Activated CD8-positive, alpha-beta memory T cell treated with anti-CD3 and anti-CD28 coated beads for 1 hour (primary cell): Measurements from ENCODE around the gene PIK3R5.

ENCODE experiments used
- DNase-seq, 2 donors: peaks; one replicate each; pipeline ENCODE4 v3.0.0-alpha.2; 2020; ENCODE audit warnings: low read depth in 1 of 2; ENCODE audit errors: extremely low read depth in 1 of 2

PIK3R5 gene

DNA sequence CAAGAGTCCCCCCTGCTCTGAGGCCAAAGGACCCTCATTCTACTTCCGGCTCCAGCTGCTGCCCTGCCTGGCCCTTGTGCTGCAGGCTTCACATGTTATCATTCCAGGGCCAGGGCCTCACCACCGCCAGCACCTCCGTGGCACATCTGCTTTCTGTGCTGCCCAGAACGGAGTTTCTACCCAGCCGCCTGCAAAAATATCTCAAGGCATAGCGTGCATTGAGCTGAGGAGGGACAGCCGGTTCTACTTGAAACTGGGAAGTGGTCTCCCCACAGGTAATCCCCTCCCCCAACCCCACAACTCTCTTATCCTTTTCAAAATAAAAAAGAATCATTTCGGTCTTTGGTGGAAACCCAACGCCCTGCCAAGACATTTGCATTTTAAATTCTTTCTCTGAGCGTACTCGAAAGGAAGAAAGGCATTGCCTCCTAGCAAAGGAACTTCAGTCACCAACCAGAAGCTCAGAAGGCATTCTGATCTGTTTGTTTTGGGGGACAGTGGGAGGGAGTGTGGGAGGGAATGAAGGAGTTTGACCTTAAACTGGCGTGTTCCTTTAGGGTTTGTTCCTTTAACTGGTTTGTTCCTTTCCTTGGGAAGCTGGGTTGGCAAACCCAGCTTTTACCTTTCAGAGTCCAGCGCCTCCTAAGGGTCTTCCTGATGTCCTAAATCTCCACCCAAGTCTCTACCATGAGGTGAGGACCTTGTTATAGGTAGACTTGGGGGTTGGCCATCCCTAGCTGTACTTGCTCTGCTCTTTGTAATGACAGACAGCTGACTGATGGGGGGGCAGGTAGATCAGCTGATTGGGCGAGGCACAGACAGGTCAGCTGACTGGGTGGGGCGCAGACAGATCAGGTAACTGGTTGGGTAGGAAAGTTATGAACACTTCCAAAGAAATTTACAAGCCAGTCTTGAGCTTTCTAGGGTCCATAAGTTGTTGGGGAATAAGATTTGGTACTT, 64.6 kb downstream of the PIK3R5 start:
- no peak for DNase-seq

DNA sequence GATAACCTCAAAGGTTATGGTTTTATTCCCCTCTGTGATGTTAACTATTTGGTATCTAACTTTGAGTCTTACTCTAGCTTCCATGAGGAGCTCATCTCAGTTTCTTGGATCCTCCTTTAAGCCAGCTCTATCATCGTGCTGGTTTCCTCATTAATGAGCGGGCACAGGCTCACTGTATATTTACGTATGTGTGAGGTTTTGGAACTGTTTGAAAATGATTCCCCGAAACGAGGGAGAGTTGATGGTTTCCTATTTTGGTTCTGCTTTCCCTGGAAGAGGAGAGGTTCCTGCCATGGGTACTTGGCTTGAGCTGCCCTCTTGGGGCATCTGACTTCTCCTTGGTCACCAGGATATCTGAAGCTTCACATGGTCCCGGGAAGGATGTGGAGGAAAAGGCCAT, 65.3 kb downstream of the PIK3R5 start:
- no peak for DNase-seq

DNA sequence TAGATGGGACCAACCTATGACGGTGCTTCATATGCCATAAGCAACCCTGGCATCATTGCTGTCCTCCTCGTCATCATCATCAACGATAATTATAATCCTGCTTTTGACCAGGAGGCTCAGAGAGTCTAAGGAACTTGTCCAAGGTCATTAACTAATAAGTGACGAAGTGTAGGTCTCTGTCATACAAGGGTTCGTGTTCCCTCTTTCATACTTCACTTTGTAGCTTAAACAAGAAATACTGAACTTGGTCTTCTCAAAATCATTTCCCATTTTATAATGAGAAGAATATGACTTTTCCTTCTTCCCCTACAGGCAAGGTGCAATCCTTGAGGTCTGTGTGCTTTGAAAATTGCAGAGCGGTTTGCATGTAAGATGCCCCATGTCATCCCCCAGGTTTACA, 66.9 kb downstream of the PIK3R5 start:
- no peak for DNase-seq

DNA sequence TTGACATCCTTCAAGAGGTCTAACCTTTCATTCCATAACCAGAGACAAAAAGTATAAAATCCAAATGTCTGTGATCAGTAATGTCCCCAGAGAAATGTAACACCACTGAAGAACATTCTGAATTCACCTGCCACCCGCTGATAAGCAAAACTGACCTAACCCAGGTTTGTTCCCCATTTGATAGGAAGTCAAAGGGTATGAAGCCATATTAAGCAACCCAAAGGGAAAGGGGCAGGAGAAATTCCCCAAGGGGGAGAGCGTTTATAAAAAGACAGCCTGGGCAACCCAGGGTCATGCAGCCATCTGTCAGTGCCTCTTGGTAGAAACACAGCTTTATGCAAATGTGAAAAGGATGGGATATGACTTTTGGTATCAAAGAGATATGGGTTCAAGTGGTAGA, 67.4 kb downstream of the PIK3R5 start:
- no peak for DNase-seq

DNA sequence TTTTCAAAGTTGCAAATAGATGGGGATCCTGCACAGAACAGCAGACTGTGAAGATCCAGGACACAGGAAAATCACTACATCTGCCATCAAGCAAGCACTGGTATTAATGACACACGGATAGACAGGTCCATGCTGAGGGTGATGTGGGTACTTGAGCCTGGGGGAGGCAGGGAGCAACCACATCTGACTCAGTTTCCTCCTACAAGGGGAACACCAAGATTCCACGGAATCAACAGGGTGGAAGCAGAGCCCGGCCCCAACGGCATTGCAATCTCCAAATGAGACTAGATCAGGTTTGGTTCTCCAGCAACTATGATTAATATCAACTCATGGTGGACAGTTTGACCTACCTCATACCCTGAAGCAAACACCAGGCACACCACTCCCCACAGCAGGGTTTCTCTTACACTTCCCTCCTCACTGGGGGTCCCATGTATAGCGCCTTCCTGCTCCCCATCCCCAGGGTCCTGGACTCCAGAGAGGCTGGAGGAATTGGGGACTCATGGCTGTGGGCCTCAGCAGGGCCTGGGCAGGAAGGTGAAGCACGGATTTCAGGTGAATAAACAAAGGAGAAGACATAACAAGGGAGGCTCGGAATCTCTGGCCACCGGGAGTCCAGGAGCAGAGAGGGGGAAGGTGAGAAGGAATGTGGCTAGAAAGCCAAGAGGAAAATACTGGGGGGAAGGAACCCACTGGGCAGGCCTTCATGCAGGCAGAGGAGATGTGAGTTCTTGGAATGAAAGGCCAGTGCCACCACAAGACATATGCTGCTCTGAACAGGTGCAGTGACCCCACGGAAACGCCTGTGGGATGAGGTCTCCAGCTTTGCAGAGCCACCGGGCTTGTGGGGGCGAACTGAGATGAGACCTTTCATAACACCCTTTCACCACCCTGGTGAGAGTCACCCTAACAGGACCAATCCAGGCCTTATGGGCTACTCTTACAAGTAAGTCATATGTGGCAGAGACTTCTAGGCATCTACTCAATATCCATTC, 68.6 kb downstream of the PIK3R5 start:
- DNase-seq, result no peak

DNA sequence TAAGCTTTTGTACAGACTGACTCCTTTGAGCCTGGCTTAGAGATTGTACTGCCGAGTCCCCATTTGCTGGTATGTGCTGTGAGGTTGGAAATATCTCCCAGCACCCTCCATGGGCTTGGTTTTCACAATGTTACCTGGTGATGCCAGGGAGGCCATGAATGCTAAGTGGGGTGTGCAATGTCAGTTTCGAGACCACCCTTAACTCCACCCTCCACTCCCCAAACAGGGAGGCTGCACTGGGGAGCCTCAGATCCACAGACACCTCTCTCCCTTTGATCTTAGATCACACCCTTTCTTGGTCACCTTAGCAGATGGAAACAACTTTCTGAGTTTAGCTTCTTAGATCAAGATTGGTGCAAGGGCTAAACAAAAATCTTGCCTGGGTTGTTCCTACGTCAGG, 69.4 kb downstream of the PIK3R5 start:
- DNase-seq, result no peak

DNA sequence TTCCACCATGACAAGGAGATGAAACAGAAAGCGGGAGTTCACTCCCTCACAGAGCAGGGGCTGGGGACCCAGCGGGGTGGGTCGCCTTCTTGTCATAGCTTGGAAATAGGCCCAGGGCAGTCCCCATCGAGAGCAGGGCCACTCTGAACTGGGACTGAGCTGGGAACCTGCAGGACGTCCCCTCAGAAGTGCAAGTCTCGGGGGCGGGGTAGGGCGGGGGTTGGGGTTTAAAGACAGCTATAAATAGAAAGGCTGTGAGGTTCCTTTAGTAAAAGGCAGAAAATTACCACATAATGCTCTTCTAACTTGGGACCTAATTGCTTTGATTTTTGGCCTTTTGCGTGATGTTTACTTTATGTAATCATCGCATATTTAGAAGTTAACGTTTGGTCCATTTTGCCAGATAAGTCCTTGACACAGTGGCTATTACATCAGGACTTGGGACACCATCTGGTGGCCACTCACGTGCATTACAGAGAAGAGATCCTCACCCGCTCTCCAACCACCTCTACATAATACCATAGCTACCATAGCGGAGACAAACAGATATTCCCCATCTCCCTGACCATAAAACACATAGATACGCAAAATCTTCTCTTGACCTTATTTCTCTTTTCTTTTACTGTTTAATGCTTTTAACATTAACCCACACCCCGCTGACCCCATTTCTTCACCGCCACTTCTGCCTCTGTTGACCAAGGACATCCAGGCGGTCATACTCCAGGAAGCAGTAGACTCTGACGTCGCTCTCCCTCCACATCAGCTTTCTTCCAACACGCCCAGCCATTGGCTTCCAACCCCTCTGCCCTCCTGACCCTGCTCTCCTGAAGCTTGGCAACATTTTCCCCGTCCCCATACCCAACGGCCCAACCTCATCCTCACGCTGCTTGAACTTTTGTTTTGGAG, 70.6 kb downstream of the PIK3R5 start:
- no peak for DNase-seq

DNA sequence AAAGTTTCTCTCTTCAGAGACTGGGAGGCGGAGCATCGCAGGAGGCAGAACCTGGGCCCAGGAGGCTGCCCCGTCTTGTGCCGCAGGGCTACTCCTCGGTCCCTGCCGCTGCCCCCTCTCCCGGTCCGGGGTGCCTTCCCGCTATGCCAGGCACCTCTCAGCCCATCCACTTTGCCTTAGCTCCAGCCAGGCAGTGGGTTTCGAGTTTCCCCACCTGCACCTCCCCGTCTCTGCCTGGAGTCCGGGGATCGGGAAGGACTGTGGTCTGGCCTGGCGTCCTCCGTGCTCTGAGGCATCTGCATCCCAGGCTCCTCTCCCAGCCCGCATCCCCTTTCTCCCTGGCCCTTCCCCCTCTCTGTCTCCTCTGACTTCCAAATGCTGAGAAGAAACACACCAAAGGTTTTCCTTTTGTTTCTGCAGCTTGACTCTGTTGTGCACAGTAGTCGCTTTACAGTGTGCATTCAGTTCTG, 71.3 kb downstream of the PIK3R5 start:
- no peak for DNase-seq

DNA sequence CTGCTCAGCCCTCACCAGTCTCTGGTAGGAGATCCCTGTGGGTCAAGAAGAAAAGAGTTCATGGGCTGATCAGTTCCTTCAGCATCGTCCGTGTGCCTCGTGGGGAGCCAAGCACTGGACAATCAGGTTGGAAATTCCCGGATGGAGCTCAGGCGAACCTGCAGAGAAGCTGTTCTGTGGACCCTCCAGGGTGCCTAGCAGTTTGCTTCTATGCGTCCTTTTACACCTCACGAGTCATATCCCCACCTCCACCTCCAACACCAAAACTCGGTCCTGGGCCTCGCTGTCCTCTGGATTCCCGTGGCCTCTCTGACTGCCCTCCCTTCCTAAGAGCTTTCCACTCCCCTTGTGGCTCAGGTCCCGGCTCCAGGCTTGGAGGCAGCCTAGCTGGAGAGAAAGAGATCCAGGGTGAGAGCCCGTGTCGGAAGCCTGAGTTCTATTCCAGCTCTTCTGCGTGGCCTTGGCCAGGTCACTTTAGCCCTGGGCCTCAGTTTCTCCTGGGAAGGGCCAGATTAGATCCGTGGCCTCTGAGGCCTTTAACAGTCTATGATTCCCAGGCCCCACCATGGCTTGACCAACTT, 71.8 kb downstream of the PIK3R5 start:
- no peak for DNase-seq

DNA sequence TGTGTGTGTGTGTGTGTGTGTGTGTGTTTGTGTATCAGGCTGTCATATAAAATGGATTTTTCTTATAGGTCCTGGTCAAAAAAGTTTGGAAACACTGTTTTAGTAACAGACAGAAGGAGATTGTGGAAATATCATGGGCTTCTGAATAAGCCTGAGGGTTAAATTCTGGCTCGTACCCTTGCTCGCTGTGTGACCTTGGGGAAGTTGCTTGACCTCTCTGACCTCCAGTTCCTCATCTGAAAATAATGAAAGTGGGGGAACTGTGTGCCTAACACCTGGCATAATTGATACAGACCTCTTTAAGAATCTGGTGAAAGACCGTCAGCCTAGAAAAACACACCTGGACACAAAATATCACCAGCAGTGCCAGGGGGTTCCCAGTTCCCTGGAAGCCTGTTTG, 72.4 kb downstream of the PIK3R5 start:
- no peak for DNase-seq

DNA sequence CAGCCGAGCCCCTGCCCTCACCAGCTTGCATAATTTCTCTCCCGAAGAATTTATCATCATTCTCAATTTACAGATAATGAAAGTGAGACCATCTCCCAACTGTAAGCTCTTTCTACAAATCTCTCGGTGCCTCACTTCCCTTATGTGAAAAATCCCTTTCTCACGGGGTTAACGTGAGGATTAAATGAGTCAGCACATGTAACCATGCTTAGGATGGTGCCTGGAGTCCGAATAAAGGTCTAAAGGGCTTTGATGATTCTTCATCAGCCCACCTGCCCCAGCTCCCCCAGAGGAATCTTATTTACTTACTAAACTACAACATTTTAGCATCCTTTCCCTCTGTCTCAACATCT, 73.2 kb downstream of the PIK3R5 start:
- DNase-seq, result no peak

DNA sequence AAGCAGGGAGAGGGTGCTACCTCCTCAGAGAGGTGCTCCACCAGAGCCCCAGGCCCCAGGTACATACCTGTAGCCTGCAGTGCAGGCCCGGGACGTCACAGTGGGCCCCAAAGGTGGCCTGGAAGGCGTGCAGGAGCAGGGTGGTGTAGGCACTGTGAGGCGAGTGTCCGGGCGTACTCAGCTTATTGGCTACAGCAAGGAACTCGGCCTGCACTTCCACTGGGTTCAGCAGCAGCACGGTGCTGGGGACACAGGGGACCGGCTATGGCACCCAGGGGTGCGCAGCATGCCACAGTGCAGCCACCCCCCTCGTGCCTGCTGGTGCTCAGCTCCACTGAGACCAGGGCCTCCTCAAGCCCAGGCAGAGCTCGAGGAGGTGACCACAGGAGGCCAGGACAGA, 74.8 kb downstream of the PIK3R5 start:
- no peak for DNase-seq

DNA sequence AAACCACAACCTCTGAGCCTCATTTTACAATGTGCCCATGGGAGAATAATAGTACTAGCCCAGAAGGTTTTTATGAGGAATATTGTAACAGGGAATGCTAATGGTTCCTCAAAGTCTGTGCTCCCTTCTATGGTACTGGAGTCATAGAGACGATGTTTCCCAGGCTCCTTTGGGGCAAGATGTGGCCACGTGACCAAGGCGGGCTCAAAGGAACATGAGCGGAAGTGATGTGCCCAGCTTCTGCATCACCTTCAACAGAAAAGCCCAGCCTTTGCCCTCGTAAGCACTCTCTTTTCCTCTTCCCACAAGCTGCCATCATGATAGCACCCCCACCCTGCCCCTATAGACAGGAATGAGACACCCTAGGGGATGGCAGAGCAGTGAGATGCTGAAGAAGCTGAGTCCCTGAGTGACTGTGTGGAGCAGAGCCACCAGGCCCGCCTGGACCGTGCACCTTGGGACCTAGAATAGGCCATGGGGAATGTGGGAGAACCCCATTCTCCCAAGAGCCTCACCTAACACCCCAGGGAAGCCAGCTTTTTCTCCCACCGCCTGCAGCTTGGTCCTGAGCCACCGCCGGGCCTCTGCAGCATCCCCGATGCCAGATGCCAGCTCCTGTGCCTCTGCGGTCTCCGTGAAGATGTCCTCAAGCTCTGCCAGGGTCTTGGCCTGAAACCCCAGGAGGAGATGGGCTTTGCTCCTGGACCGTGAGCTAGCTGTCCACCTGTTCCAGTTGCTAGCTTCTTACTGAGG, 75.9 kb downstream of the PIK3R5 start:
- DNase-seq, result no peak

DNA sequence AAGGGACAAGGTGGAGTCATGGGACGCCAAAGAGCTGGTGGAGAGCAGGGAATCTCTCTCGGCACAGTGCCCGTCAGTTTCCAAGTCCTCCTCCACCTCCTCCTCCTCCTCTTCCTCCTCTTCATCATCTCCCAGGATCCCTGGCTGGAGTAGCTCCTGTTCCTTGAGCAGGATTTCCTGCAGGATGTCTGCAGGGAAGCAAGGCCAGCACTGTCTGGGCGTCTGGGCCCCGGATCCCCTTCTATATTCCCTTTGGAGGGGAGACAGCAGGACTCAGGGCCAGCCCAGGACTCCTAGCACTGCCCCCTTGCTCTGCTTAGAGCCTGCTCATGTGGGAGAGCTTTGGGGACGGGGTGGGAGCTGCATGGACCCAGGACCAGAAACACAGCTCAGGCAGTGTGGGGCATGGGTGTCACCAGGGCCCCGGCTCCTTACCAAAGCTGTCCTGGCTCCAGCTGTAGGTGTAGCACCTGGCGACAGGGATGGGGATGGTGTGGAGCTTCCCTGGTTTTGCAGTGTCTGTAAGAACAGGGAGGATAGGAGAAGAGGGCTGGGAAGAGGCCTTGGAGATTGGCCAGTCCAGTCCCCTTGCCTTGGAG, 76.7 kb downstream of the PIK3R5 start:
- no peak for DNase-seq

DNA sequence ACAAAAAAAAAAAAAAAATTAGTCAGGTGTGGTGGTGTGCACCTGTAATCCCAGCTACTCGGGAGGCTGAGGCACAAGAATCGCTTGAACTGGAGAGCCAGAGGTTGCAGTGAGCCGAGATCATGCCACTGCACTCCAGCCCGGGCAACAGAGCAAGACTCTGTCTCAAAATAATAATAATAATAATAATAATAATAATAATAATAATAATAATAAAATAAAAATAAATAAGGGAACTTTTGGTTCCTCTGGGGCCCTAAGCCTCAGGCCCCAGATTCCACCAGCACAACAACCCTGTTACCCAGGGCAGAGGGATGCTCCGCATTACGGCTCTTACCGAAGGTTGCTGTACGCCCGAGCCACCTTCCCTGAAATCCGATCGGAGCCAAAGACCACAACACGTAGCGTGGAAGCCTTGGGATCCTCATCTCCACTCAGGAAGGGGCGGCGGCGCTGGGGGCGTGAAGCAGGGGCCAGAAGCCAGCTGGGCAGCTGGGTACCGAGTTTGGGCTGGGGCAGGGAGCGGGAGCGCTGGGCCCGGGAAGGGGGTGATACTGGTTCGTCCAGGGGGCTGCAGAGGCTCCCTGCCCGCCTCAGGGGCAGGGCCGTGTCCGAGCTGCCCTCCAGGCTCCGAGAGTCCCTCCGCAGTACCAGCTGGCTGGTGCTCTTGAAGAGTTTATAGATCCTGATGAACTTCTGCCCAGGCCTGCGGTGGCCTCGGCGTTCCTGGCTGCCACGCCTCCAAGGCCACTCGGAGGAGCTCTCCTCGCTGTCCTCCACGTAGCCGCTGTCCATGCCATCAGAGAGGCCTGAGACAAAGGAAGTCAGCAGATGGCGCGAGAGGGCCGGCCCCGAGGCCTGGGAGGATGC, 77.4 kb downstream of the PIK3R5 start:
- no peak for DNase-seq

DNA sequence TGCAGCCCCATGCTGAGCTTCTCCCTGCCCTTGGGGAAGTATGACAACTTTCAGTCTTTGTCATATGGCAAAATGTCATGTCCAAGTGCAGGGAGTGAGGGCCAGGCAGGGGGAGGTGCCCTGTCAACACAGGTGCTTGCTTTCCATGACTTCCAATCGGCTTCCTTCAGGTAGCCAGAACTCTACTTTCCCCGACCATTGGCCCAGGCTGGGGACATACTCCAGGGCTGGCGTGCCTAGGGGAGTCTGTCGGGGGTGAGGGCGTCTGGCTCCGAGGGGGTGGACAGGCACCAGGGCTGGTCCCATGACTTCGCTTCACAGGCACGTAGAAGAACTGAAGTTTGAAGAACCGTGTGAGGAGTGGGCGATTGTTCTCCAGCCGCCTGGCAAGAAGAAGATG, 78.2 kb downstream of the PIK3R5 start:
- no peak for DNase-seq

DNA sequence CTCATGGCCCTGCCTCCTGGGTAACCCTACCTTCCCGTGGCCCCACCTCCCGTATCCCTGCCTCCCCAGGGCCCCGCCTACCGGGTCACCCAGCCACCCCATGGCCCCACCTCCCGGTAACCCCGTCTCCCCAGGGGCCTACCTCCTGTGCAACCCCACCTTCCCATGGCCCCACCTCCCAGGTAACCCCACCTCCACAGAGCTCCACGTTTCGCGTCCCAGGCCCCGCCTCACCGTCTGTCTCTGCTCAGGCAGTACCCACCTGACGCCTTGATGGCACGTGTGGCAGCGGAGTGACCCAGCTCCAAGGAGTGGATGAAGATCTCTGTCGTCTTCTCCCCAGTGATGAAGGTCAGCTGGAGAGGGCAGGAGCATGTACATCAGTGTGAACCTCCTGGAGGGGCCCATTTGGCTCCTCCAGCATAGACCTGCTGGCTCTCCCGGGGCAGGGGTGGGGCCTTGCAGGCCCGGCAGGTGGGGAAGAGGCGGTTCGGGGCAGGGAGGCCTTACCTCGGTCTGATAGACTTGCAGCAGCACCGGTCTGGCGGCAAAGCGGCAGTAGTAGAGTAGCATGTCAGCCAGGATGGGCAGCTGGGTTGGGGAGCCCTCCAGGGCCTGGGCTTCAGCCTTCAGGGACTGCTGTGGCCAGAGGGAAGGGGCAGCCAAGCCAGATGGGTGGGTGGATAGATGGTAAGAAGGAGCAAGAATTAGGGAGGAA, 79.4 kb downstream of the PIK3R5 start:
- no peak for DNase-seq
